HTR-8/SVneo (cell line): ENCODE data around the gene SIN3A.
"Not testable (repeated sequence)": the region's sequence is repeated elsewhere in the genome, so short reads cannot be mapped to it uniquely, and the experiment has no call there.

Source experiments
- DNase-seq: peaks from one replicate; pipeline ENCODE4 v3.0.0; 2011; ENCODE audit warnings: low spot score, mixed read lengths; ENCODE audit not compliant: insufficient read length
- FAIRE-seq: peaks from 2 replicates; lab custom pipeline; 2011; peaks lifted over from hg19 to GRCh38; lab: Jason Lieb, UNC

Gene SIN3A

GRCh38 chr15:75451202-75451673 lies 252 bp downstream of the SIN3A start:
- FAIRE-seq (no peak), DNase-seq (no peak)

DNA sequence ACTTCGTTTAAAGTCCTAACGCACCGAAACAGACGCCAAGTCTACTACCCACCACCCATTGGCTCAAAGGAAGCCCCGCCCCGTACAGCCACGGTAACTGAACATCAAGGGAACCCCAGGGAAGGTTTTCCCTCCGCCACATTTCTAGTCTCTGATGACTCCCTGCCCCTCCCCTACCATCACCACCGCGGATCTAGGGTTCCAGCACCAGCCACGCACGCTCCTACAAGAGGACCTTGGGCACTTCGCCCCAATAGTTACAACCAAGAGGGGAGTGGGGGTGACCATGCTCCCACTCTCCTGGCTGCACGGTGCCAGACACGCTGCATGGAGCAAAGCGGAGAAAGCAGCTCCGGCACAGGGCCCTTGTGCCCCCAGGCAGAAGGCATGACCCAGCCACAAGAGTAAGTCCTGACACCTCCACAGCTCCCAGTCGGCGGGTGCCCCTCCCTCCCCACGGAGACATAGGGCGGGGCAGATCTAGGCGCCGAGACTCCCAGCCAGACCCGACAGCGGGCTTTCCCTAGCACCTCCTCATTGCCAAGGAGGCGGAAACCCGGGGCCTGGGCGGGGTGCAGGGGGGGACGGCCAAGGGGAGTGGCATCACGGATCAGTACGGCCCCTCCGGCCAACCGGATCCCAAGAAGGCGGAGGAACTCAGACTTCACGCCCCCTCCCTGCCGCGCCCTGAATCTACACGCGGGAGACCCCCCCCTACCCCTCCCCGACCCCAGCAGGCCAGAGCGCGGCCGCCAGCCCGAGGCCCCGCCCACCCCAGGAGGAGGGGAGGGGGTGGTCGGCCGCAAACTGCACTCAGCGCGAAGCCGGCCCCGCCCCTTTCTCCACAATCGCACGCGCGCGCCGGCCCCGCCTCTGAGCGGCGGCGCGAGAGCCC lies 936 bp downstream of the SIN3A start:
- peak; percentile 85 for FAIRE-seq
- DNase-seq, result peak; percentile 87

DNA sequence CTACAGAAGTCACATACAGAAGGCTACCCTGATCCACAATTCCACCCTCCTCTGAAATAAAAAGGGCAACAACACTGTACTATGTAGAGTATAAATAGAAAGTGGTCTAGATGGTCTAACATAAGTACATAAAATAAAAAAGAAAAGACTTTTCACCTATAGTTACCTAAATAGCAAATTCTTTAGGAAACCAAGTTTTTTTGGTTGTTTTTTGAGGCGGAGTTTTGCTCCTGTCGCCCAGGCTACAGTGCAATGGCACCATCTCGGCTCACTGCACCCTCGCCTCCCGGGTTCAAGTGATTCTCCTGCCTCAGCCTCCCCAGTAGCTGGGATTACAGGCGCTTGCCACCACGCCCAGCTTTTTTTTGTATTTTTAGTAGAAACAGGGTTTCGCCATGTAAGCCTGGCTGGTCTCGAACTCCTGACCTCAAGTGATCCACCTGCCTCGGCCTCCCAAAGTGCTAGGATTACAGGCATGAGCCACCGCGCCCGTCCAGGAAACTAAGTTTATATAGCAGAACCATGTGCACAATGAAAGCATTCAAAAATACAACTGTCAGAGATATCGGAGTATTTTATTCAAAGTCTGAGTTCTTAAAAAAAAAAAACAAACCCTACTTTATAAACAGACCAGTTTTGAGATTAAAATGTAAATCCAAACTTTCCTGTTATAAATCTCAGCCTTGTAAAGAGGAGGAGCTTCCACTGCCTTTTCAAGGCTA lies 1.7 kb downstream of the SIN3A start:
- no peak for FAIRE-seq
- DNase-seq, result no peak

- not testable (repeated sequence) for FAIRE-seq, DNase-seq
Observed at GRCh38 chr15:75448171-75448570, 3.3 kb downstream of the SIN3A start.

DNA sequence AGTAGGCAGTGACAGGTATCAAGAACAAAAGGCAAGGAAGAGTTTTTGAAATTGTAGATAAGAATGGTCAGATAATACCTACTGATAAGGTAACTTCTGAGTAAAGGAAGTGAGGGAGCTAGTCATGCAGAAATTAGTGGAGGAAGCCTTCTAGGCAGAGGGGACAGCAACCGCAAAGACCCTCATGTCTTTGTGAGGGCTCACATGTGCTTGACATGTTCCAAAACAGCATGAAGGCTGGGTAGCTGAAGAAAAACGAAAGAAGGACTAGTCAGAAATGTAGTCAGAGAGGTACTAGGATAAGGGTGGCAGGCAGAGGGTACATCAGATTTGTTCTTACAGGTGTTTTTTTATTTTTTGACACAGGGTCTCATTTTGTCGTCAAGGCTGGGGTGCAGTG lies 5.3 kb downstream of the SIN3A start:
- FAIRE-seq (no peak), DNase-seq (no peak)

GRCh38 chr15:75445324-75445723 lies 6.2 kb downstream of the SIN3A start:
- DNase-seq, FAIRE-seq: not testable (repeated sequence)

DNA sequence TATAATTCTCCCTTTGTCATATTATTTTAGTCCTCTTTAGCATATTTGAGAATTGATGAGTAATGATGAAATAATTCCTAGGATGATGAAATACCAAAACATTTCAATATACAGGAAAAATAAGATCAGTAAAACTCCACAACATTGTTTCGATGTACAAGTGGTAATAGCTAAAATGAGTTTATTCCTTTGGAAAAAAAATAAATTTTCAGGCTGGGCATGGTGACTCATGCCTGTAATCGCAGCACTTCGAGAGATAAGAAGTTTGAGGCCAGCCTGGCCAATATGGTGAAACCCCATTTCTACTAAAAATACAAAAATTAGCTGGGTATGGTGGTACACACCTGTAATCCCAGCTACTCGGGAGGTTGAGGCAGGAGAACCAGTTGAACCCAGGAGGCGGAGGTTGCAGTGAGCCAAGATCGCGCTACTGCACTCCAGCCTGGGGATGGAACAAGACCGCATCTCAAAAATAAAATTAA lies 7.5 kb downstream of the SIN3A start:
- not testable (repeated sequence) for DNase-seq, FAIRE-seq

DNA sequence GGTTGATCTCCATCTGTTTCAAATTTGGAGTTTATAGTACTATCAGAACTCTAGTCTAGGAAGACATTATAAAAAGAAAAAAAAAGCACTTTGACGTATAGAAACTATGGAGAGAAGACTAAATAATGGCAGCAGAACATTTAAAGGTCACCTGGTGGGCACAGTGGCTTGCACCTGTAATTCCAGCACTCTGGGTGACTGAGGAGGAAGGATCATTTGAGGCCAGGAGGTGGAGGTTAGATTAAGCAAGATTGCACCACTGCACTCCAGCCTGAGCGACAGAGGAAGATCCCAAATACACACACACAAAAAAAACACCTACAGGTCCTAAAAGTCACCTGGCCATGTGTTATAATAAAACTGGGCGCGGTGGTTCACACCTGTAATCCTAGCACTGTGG lies 13.8 kb downstream of the SIN3A start:
- DNase-seq, result no peak
- no peak for FAIRE-seq

GRCh38 chr15:75436881-75437280 lies 14.6 kb downstream of the SIN3A start:
- FAIRE-seq (no peak), DNase-seq (no peak)

GRCh38 chr15:75431682-75432081 lies 19.8 kb downstream of the SIN3A start:
- DNase-seq (no peak), FAIRE-seq (no peak)

GRCh38 chr15:75431270-75431669 lies 20.2 kb downstream of the SIN3A start:
- DNase-seq (no peak), FAIRE-seq (no peak)

DNA sequence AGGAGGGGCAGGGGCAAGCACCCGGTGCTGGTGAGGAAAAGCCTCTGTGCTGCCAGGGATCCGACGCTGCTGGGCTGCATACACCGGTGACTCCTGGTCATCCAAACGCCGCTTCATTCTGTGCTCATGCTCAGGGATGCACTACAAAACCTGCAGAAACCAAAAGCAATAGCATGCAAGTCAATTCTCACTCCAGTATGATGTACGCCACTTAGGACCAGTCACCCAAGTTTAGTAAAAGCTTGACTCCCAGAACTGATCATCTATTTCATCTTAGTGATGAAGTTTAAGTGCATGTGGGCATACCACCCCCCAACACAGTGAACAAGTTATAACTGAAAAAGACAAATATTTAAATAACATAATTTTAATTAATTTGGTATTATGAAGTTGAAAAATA lies 21.2 kb downstream of the SIN3A start:
- DNase-seq, result no peak
- no peak for FAIRE-seq

DNA sequence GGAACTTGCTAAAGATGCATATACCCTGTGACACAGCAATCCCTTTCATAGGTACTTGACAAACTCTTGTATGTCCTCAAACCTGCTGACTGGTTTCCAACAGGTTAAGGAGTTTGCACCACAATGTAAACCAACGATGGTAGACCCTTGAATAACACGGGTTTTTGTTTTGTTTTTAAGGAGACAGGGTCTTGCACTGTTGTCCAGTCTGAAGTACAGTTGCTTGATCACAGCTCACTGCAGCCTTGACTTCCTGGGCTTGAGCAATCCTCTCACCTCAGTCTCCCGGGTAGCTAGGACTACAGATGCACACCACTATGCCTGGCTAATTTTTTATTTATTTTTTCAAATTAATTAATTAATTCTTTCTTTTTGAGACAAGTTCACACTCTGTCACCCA lies 23.3 kb downstream of the SIN3A start:
- DNase-seq (no peak), FAIRE-seq (no peak)

DNA sequence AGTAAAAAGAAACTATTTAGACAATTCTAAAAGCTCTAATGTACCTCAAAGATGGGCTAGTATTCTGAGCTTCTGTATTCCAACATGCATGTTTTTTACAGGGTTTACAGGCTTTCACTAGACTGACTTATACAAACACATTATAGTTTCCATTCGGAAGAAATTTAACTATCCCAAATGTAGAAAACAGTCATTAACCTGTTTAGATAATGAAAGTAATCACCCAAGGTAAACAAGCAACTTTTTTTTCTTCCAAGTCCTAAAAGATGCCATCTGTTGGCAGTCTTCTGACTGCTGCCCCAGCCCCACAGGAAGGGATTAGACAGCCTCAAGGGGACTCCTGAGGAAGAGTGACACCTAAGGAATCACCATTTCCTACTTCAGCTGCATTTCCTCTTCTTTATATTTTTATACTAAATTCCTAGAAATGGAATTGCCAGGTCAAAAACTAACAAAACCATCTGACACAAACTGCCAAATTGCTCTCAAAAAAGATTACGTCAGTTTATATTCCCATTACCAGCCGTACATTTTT lies 25.5 kb downstream of the SIN3A start:
- DNase-seq (no peak), FAIRE-seq (no peak)

DNA sequence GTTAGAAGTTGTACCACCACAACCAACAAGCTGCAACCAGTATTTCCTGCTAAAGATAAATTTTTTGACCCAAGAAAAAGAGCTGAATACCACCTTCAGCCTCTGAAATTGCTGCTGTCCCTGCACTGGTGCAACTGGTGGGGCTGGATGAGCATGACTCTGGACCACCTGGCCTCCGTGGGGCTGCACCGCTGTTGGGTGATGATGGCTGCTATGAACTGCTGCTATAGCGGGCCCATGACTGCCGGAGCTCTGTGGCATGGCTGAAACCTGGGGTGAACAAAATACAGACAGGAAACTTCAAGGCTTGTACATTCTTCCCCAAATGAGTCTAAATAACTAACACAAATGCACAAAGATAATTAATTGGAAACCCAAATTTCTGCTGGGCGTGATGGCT lies 28.9 kb downstream of the SIN3A start:
- DNase-seq (no peak), FAIRE-seq (no peak)

DNA sequence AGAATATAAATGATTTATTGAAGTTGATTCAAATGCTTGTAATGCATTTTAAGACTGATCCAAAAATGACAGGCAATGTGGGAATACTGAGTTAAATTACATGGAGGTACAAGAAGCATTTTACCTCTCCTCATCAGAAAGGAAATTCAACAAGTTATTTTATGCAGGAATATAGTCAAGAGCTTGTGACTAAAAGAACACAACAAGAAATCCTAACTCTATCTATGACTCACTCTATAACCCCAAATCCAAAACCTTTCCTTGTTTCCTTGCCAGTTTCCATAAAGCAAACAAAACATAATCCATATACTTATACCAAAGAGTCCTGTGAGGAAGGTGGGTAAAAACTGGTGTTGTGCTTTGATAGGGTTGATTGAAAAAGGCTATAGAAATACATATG lies 30.8 kb downstream of the SIN3A start:
- no peak for FAIRE-seq
- DNase-seq, result no peak

- DNase-seq, result no peak
- FAIRE-seq, result no peak
Observed at GRCh38 chr15:75416584-75416983, 34.9 kb downstream of the SIN3A start.

DNA sequence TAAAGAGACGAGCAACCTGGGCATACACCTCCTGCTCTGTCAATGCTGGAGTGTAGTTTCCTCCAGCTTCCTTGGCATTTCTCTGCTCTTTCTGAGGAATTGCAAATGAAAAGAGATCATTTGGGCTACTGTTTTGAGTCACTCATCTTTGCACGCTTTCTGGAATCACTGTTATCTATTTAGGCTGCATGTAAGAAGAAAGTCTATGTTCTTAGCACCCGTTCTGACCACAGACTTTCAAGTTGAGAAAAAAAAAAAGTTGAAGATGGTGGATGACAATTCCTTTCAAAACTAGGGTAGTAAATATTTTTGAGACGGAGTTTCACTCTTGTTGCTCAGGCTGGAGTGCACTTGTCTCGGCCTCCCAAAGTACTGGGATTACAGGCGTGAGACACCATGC lies 41.3 kb downstream of the SIN3A start:
- DNase-seq (no peak), FAIRE-seq (no peak)

DNA sequence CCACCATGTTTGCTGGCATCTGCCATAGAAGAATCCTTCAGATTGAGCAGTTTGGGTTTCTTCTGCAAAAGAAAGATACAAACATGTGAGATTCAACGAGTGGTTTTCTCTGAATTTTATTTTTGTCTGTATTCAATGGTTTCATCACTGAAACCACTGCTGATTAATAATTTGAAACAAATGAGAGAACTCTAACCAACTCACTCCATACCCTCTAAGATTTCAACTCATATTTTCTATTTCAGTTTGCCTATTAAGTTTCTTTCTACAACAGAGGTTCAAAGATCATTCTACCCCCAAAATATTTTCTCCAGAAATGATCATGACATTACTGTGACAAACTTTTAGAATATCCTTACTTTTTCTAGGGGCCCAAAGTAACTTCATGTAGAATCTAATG lies 44.4 kb downstream of the SIN3A start:
- FAIRE-seq, result no peak

DNA sequence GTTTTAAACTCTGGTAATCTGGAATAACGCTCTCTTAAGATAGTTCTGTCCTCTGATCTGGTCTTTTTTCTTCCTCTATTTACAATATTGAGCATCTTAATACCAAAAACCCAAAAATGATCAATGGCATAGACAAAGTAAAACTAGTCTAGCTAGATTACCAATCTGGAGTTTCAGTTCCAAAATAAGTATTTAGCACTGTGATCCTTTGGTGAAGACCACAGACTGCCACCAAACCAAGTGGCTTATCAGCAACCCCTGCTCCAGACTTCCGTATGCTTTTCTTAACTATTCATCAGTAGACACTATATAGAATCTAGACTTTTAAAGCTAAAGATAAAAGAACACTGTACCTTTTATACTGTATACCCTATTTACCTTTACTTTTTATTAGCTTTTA lies 47.6 kb downstream of the SIN3A start:
- FAIRE-seq (no peak), DNase-seq (no peak)

More for the DNA sequence above, 44.4 kb downstream of the SIN3A start:
- DNase-seq, result no peak

GRCh38 chr15:75397494-75397893 lies 54.0 kb downstream of the SIN3A start:
- no peak for FAIRE-seq

More at GRCh38 chr15:75397494-75397893, 54.0 kb downstream of the SIN3A start:
- no peak for DNase-seq
